H1 (cell line): ENCODE measurements around the gene USB1. TPM values are rescaled to one million over a fixed set of nuclear protein-coding genes. Genes with fewer than 3 reads are reported as not detected.

ENCODE experiments used
- CBX5 ChIP-seq: fragments of 300-800, 300-1000 bp; sonication (generic); IDR thresholded peaks from 2 replicates; pipeline ENCODE4 v1.7.1; 2016; ENCODE audit warnings: antibody characterized with exemption, low read length, low read depth
- CHD2 ChIP-seq: IDR thresholded peaks from 2 replicates; pipeline ENCODE4 v1.6.1; 2012; ENCODE audit warnings: low read length, improper control_type of control experiment
- NANOG ChIP-seq: IDR thresholded peaks from 2 replicates; pipeline ENCODE4 v1.6.1; 2011; ENCODE audit warnings: low read length, low read depth, mild to moderate bottlenecking, inconsistent platforms; ENCODE audit not compliant: insufficient read depth, poor library complexity, severe bottlenecking
- POU5F1 ChIP-seq: IDR thresholded peaks from 2 replicates; pipeline ENCODE4 v1.6.1; 2011; ENCODE audit warnings: low read depth, mild to moderate bottlenecking, low read length, moderate library complexity
- polyA plus RNA-seq, 7 experiments: library from polyadenylated mRNA; depleted of rRNA in 3 of 7; stranded (reverse) in 5 of 7; unstranded in 2 of 7; fragments of >200 nt in 5 of 7; fragments of 200-250 nt in 2 of 7; gene quantifications; 1 replicate in 5 of 7; 2 replicates in 1 of 7; 4 replicates in 1 of 7; pipeline versions ENCODE4 v1.2.1 to v1.2.3, GENCODE V29; 2011 to 2013; ENCODE audit warnings: missing spikeins in 2 of 7, mixed read lengths in 2 of 7
- total RNA-seq: library from RNA; stranded (reverse); fragmentation: NEBNext Ultra II Directional; extraction: Animal tissue kit (Norgen Biotek cat#: 25700); gene quantifications from 2 replicates; pipeline ENCODE4 v1.2.1, GENCODE V29; 2021
- TF ChIP-seq, protein P1 (sequence below): fragments of 300-600 bp; sonication (generic); IDR thresholded peaks from 2 replicates; pipeline ENCODE4 v1.7.1; 2012; ENCODE audit warnings: low read length, moderate library complexity, mild to moderate bottlenecking, inconsistent platforms; ENCODE audit not compliant: insufficient replicate concordance

The USB1 gene
- total and polyA plus RNA-seq, 2 of the 8 experiments (the other 6 are each of a cell fraction or from before 2014, with no cell fraction given): 65.4 to 75.9 TPM

DNA sequence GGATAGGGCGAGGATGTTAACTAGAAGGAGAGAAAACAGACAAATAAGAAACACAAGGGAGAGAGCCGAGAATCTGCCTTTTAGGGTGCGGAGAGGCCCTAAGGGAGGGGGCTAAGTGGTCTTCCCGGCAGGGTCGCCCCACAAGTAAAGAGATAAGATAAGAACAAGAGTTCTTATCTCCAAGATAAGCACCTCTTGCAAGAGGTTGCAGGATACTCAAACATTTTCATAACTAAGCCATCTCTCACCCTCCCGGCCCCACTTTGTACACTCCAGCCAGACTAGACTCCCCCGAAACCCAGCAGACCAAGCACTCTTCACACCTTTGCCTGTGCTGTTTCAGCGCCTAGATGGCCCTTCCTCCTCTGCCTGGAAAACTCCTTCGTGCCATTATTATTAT is 15.0 kb upstream of the USB1 start (continued):
- TF ChIP-seq, protein P1, sequence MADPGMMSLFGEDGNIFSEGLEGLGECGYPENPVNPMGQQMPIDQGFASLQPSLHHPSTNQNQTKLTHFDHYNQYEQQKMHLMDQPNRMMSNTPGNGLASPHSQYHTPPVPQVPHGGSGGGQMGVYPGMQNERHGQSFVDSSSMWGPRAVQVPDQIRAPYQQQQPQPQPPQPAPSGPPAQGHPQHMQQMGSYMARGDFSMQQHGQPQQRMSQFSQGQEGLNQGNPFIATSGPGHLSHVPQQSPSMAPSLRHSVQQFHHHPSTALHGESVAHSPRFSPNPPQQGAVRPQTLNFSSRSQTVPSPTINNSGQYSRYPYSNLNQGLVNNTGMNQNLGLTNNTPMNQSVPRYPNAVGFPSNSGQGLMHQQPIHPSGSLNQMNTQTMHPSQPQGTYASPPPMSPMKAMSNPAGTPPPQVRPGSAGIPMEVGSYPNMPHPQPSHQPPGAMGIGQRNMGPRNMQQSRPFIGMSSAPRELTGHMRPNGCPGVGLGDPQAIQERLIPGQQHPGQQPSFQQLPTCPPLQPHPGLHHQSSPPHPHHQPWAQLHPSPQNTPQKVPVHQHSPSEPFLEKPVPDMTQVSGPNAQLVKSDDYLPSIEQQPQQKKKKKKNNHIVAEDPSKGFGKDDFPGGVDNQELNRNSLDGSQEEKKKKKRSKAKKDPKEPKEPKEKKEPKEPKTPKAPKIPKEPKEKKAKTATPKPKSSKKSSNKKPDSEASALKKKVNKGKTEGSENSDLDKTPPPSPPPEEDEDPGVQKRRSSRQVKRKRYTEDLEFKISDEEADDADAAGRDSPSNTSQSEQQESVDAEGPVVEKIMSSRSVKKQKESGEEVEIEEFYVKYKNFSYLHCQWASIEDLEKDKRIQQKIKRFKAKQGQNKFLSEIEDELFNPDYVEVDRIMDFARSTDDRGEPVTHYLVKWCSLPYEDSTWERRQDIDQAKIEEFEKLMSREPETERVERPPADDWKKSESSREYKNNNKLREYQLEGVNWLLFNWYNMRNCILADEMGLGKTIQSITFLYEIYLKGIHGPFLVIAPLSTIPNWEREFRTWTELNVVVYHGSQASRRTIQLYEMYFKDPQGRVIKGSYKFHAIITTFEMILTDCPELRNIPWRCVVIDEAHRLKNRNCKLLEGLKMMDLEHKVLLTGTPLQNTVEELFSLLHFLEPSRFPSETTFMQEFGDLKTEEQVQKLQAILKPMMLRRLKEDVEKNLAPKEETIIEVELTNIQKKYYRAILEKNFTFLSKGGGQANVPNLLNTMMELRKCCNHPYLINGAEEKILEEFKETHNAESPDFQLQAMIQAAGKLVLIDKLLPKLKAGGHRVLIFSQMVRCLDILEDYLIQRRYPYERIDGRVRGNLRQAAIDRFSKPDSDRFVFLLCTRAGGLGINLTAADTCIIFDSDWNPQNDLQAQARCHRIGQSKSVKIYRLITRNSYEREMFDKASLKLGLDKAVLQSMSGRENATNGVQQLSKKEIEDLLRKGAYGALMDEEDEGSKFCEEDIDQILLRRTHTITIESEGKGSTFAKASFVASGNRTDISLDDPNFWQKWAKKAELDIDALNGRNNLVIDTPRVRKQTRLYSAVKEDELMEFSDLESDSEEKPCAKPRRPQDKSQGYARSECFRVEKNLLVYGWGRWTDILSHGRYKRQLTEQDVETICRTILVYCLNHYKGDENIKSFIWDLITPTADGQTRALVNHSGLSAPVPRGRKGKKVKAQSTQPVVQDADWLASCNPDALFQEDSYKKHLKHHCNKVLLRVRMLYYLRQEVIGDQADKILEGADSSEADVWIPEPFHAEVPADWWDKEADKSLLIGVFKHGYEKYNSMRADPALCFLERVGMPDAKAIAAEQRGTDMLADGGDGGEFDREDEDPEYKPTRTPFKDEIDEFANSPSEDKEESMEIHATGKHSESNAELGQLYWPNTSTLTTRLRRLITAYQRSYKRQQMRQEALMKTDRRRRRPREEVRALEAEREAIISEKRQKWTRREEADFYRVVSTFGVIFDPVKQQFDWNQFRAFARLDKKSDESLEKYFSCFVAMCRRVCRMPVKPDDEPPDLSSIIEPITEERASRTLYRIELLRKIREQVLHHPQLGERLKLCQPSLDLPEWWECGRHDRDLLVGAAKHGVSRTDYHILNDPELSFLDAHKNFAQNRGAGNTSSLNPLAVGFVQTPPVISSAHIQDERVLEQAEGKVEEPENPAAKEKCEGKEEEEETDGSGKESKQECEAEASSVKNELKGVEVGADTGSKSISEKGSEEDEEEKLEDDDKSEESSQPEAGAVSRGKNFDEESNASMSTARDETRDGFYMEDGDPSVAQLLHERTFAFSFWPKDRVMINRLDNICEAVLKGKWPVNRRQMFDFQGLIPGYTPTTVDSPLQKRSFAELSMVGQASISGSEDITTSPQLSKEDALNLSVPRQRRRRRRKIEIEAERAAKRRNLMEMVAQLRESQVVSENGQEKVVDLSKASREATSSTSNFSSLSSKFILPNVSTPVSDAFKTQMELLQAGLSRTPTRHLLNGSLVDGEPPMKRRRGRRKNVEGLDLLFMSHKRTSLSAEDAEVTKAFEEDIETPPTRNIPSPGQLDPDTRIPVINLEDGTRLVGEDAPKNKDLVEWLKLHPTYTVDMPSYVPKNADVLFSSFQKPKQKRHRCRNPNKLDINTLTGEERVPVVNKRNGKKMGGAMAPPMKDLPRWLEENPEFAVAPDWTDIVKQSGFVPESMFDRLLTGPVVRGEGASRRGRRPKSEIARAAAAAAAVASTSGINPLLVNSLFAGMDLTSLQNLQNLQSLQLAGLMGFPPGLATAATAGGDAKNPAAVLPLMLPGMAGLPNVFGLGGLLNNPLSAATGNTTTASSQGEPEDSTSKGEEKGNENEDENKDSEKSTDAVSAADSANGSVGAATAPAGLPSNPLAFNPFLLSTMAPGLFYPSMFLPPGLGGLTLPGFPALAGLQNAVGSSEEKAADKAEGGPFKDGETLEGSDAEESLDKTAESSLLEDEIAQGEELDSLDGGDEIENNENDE: no peak
- TF ChIP-seq CBX5: no peak
- TF ChIP-seq NANOG: no peak
- TF ChIP-seq POU5F1: no peak
- TF ChIP-seq CHD2: no peak
